HCT116 (cell line): ENCODE results near the gene CNKSR3. TPM values are rescaled to one million over a fixed set of nuclear protein-coding genes. Genes with fewer than 3 reads are reported as not detected.

Experiments
- ATAC-seq: fragments of 200-7000 bp; cut with Tn5 transposase; 2 replicates; pipeline ENCODE4 v1.9.1; 2020; ENCODE audit warnings: mild to moderate bottlenecking, moderate library complexity
- BruUV-seq: library from RNA; stranded (reverse); fragments of 400-500 nt; replicated peaks from 2 replicates; lab custom pipeline; 2021; lab: Mats Ljungman, UMichigan
- CTCF ChIA-PET: fragments of 300-600 bp; sonication (Branson Sonifier 250); formaldehyde crosslinking; loops from one replicate; lab custom pipeline; 2021; ENCODE audit warnings: antibody characterized with exemption; lab: Charles Lee
- POLR2A ChIA-PET: fragments of 300-600, 350-600 bp; sonication (Branson Sonifier 250); formaldehyde crosslinking; loops from one replicate; lab custom pipeline; 2021; ENCODE audit warnings: antibody characterized with exemption; lab: Charles Lee
- RAD21 ChIA-PET, 2 experiments: fragments of 300-600 bp; sonication (Branson Sonifier 250); formaldehyde crosslinking; loops; one replicate each; lab custom pipeline; 2023; ENCODE audit warnings: low total read pairs in 2 of 2; ENCODE audit not compliant: uncharacterized antibody in 2 of 2, unreplicated experiment in 2 of 2, low non-redundant PET in 1 of 2; lab: Charles Lee
- DNase-seq: peaks from one replicate; pipeline ENCODE4 v3.0.0-alpha.2; 2010; ENCODE audit warnings: low read depth, low spot score
- H2AFZ ChIP-seq: fragments of 200-600 bp; shearing (Covaris generic), sonication (generic); 2 replicates; pipeline ENCODE4 v1.6.1; 2017; ENCODE audit warnings: low read depth, mixed run types, mixed read lengths, antibody characterized with exemption, low read length; ENCODE audit not compliant: poor library complexity, severe bottlenecking
- H3K27ac ChIP-seq: 2 replicates; pipeline ENCODE4 v1.5.1; 2012; ENCODE audit warnings: low read depth, low read length
- H3K27me3 ChIP-seq: fragments of 200-600 bp; sonication (generic); 2 replicates; pipeline ENCODE4 v1.6.1; 2016; ENCODE audit warnings: mixed run types, low read length, mixed read lengths; ENCODE audit not compliant: insufficient read depth
- H3K36me3 ChIP-seq, 2 experiments: fragments of 200-500 bp in 1 of 2; fragments of 200-600 bp in 1 of 2; sonication (Bioruptor generic) in 1 of 2; sonication (generic) in 1 of 2; 2 replicates each; pipeline versions ENCODE4 v1.5.1 to v1.6.1; 2014 to 2016; ENCODE audit warnings: low read length in 2 of 2, inconsistent platforms in 1 of 2, mixed read lengths in 1 of 2, mixed run types in 1 of 2; ENCODE audit not compliant: insufficient read depth in 2 of 2, control insufficient read depth in 1 of 2
- H3K4me1 ChIP-seq, 2 experiments: fragments of 200-600 bp in 1 of 2; sonication (generic) in 1 of 2; 2 replicates each; pipeline versions ENCODE4 v1.5.1 to v1.6.1; 2012 to 2017; ENCODE audit warnings: low read length in 2 of 2, inconsistent platforms in 1 of 2, mild to moderate bottlenecking in 1 of 2, mixed read lengths in 1 of 2, mixed run types in 1 of 2, moderate library complexity in 1 of 2; ENCODE audit not compliant: insufficient read depth in 2 of 2, control insufficient read depth in 1 of 2
- H3K4me2 ChIP-seq: fragments of 200-600 bp; sonication (generic); 2 replicates; pipeline ENCODE4 v1.6.1; 2017; ENCODE audit warnings: mixed run types, low read length, mixed read lengths
- H3K4me3 ChIP-seq, 2 experiments: fragments of 200-600 bp in 1 of 2; sonication (generic) in 1 of 2; replicated peaks in 1 of 2; 2 replicates each; pipeline ENCODE4 v1.5.1; 2011 to 2016; ENCODE audit warnings: low read length in 2 of 2, control low read depth in 1 of 2, low read depth in 1 of 2, mild to moderate bottlenecking in 1 of 2, mixed read lengths in 1 of 2, mixed run types in 1 of 2
- H3K79me2 ChIP-seq: fragments of 200-600 bp; sonication (generic); 2 replicates; pipeline ENCODE4 v1.6.1; 2017; ENCODE audit warnings: mild to moderate bottlenecking, mixed run types, low read length, moderate library complexity, mixed read lengths; ENCODE audit not compliant: insufficient read depth
- H3K9ac ChIP-seq: fragments of 200-600 bp; sonication (generic); 2 replicates; pipeline ENCODE4 v1.6.1; 2016; ENCODE audit warnings: low read length, mixed read lengths
- H3K9me2 ChIP-seq: fragments of 200-600 bp; sonication (generic), shearing (Covaris generic); 2 replicates; pipeline ENCODE4 v1.6.1; 2017; ENCODE audit warnings: mixed run types, mild to moderate bottlenecking, moderate library complexity; ENCODE audit not compliant: insufficient read depth
- H3K9me3 ChIP-seq, 2 experiments: fragments of 200-500 bp in 1 of 2; fragments of 200-600 bp in 1 of 2; sonication (Bioruptor generic) in 1 of 2; sonication (generic) in 1 of 2; 2 replicates each; pipeline ENCODE4 v1.6.1; 2014 to 2017; ENCODE audit warnings: low read length in 2 of 2, mixed read lengths in 2 of 2, inconsistent platforms in 1 of 2, low read depth in 1 of 2, mild to moderate bottlenecking in 1 of 2, mixed run types in 1 of 2, moderate library complexity in 1 of 2; ENCODE audit not compliant: control insufficient read depth in 1 of 2, insufficient read depth in 1 of 2
- H4K20me1 ChIP-seq: fragments of 200-600 bp; sonication (generic), shearing (Covaris generic); 2 replicates; pipeline ENCODE4 v1.6.1; 2017; ENCODE audit warnings: mixed run types, mild to moderate bottlenecking, moderate library complexity; ENCODE audit not compliant: insufficient read depth
- CBX3 ChIP-seq: IDR thresholded peaks from 2 replicates; pipeline ENCODE4 v1.6.1; 2012; ENCODE audit warnings: low read depth
- CEBPB ChIP-seq: IDR thresholded peaks from 2 replicates; pipeline ENCODE4 v1.6.1; 2012; ENCODE audit warnings: low read depth
- EZH2phosphoT487 ChIP-seq: fragments of 200-600 bp; IDR thresholded peaks from 2 replicates; pipeline ENCODE4 v1.6.1; 2018; ENCODE audit warnings: antibody characterized with exemption, borderline replicate concordance
- RAD21 ChIP-seq: IDR thresholded peaks from 2 replicates; pipeline ENCODE4 v1.6.1; 2012; ENCODE audit warnings: low read depth, mild to moderate bottlenecking
- SIN3A ChIP-seq: IDR thresholded peaks from 2 replicates; pipeline ENCODE4 v1.6.1; 2012; ENCODE audit warnings: low read depth
- ZBTB33 ChIP-seq: IDR thresholded peaks from 2 replicates; pipeline ENCODE4 v1.6.1; 2011; ENCODE audit warnings: mild to moderate bottlenecking, low read length, moderate library complexity; ENCODE audit not compliant: insufficient replicate concordance; ENCODE audit errors: extremely low read depth
- ZFX ChIP-seq: fragments of 450-650 bp; IDR thresholded peaks from 2 replicates; pipeline ENCODE4 v1.6.1; 2017
- ZNF274 ChIP-seq: fragments of 200-500 bp; sonication (Bioruptor generic); IDR thresholded peaks from 2 replicates; pipeline ENCODE4 v1.6.1; 2014; ENCODE audit warnings: mild to moderate bottlenecking, low read depth, low read length, inconsistent platforms
- intact Hi-C: fragments of 100-400 bp; cut with micrococcal nuclease; formaldehyde crosslinking; loops from 2 replicates; pipeline ENCODE4 v1.10.0; 2022
- total RNA-seq: library from RNA; stranded (reverse); gene quantifications from one replicate; pipeline ENCODE4 v1.2.1, GENCODE V29; 2021; ENCODE audit not compliant: unreplicated experiment

Gene CNKSR3
- total RNA-seq, 1 experiment from 2014 or later = 15.4 TPM

GRCh38 chr6:154434662-154435061 is 75.8 kb downstream of the CNKSR3 start:
- no peaks in the 10 kb centered on the region for H3K9me2 ChIP-seq
- H3K9me3 ChIP-seq = no peaks in the 10 kb centered on the region
- BruUV-seq = no TSS peak
- RAD21 ChIA-PET = no interaction called here
- POLR2A ChIA-PET = no interaction called here
- no peaks in the 10 kb centered on the region for H3K27me3 ChIP-seq
- H3K79me2 ChIP-seq = no peaks in the 10 kb centered on the region
- intact Hi-C loops = no loop called here
- no peak overlapping the region for H2AFZ ChIP-seq
- DNase-seq (no peak), ATAC-seq (no peak)
- H3K27ac ChIP-seq = no peak overlapping the region
- H3K4me1 ChIP-seq = no peaks in the 10 kb centered on the region
- H3K4me3 ChIP-seq = no peak overlapping the region
- CTCF ChIA-PET = no interaction called here
- no peak overlapping the region for H3K4me2 ChIP-seq
- no peaks in the 10 kb centered on the region for H3K36me3 ChIP-seq
- no peak overlapping the region for H3K9ac ChIP-seq
- TF ChIP-seq RAD21 (no peak), EZH2phosphoT487 (no peak), CEBPB (no peak), SIN3A (no peak), ZBTB33 (no peak), CBX3 (no peak), ZFX (no peak), ZNF274 (no peak)
- no peaks in the 10 kb centered on the region for H4K20me1 ChIP-seq
